ENCODE measurements around the gene BMP7. TPM values are rescaled to one million over a fixed set of nuclear protein-coding genes. Genes with fewer than 3 reads are reported as not detected.

Gene BMP7
- total and polyA plus RNA-seq, 8 donors: 0.12 to 2.5 (median 0.33) TPM; not detected in 1

- TF ChIP-seq, protein P1, sequence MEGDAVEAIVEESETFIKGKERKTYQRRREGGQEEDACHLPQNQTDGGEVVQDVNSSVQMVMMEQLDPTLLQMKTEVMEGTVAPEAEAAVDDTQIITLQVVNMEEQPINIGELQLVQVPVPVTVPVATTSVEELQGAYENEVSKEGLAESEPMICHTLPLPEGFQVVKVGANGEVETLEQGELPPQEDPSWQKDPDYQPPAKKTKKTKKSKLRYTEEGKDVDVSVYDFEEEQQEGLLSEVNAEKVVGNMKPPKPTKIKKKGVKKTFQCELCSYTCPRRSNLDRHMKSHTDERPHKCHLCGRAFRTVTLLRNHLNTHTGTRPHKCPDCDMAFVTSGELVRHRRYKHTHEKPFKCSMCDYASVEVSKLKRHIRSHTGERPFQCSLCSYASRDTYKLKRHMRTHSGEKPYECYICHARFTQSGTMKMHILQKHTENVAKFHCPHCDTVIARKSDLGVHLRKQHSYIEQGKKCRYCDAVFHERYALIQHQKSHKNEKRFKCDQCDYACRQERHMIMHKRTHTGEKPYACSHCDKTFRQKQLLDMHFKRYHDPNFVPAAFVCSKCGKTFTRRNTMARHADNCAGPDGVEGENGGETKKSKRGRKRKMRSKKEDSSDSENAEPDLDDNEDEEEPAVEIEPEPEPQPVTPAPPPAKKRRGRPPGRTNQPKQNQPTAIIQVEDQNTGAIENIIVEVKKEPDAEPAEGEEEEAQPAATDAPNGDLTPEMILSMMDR (IDR thresholded peaks at IDR 0.05): no peak
- FAIRE-seq (no peak), ATAC-seq (no peak), DNase-seq (no peak)
- H3K9me3 ChIP-seq: no peaks in the 10 kb centered on the region
- no peaks in the 10 kb centered on the region for H3K4me1 ChIP-seq
- H3K4me3 ChIP-seq: no peak overlapping the region
- H3K27ac ChIP-seq: no peak overlapping the region
- 57 to 73% methylated on average over 7 of the region's 7 CpGs for WGBS, 2 donors
- no peaks in the 10 kb centered on the region for H3K36me3 ChIP-seq
- intact Hi-C loops (cut with DNase I): no loop called here
- H3K27me3 ChIP-seq: no peaks in the 10 kb centered on the region
These were observed 126.0 kb downstream of the BMP7 start for GRCh38 chr20:57140416-57140965.

- no peak for ATAC-seq
These were observed 126.9 kb downstream of the BMP7 start for GRCh38 chr20:57139342-57140093.

DNA sequence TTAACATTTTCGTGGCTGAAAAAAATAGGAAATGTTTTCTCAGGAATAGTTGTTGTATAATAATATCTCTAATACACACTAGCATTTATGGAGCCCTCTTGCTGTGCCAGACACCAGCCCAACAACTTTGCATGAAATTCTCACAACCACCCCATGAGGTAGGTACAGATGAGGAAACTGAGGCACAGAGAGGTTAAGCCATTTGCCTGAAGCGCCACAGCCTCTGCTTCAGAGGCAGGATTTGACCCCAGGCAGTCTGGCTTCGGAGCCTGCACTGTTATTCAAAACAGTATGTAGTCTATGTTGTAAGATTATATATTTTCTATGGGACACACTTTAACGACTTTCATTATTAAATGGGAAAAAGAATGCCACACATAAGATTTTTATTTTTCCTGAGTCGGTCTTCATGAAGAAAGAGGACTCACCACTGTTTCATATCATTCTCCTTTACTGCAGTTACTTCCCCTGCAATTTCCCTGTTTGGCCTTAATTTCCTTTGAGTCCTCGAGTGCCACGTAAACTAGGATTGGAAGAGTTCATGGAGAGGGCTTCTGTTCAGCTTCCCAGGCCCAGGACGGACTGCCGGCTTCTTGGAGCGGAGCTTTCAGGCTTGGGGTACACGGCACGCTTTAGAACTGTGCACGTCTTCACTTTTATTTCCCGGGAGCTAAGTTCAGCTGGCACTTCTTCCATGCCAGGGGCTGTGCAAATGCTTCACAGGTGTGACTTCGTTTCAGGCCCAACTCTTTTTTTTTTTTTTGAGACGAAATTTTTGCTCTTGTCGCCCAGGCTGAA, 128.0 kb downstream of the BMP7 start:
- DNase-seq (no peak), ATAC-seq (no peak), FAIRE-seq (no peak)
- Histone ChIP-seq H3K9me3 (no peaks in the 10 kb centered on the region), H3K4me1 (no peaks in the 10 kb centered on the region), H3K27ac (no peak overlapping the region), H3K4me3 (no peak overlapping the region), H3K27me3 (peaks cover 0 to 3% (median 0%) of the 10 kb centered on the region in 4 donors), H3K36me3 (no peaks in the 10 kb centered on the region)
- WGBS, 2 donors: 72 to 82% methylated on average over 17 of the region's 17 CpGs
- intact Hi-C loops (cut with DNase I): no loop called here
- TF ChIP-seq, protein P1 (IDR thresholded peaks at IDR 0.05): no peak

More at GRCh38 chr20:57139342-57140093, 126.9 kb downstream of the BMP7 start:
- no peaks in the 10 kb centered on the region for H3K9me3 ChIP-seq
- H3K4me3 ChIP-seq: no peak overlapping the region
- TF ChIP-seq, protein P1 (IDR thresholded peaks at IDR 0.05): no peak
- H3K4me1 ChIP-seq: no peaks in the 10 kb centered on the region
- H3K27me3 ChIP-seq: peaks cover 0 to 1% (median 0%) of the 10 kb centered on the region in 4 donors
- 86 to 89% methylated on average over 8 of the region's 8 CpGs for WGBS, 2 donors
- H3K27ac ChIP-seq: no peak overlapping the region
- intact Hi-C loops (cut with DNase I): no loop called here
- H3K36me3 ChIP-seq: no peaks in the 10 kb centered on the region
- DNase-seq (no peak), FAIRE-seq (no peak)

GRCh38 chr20:57137676-57138075, 128.8 kb downstream of the BMP7 start:
- Histone ChIP-seq H3K36me3 (no peaks in the 10 kb centered on the region), H3K27me3 (peaks cover 0 to 3% (median 0%) of the 10 kb centered on the region in 4 donors), H3K4me3 (no peak overlapping the region), H3K4me1 (no peaks in the 10 kb centered on the region), H3K27ac (no peak overlapping the region), H3K9me3 (no peaks in the 10 kb centered on the region)
- no peak for ATAC-seq
- FAIRE-seq: no peak
- TF ChIP-seq, protein P1 (IDR thresholded peaks at IDR 0.05): no peak
- intact Hi-C loops (cut with DNase I): no loop called here
- 87 to 100% methylated on average over 1 of the region's 1 CpG for WGBS, 2 donors
- no peak for DNase-seq

Measured in pancreas (tissue), 10 donors.